GM21737 (cell line): ENCODE data around the gene RNF125.
"Not testable (repeated sequence)": the region's sequence is repeated elsewhere in the genome, so short reads cannot be mapped to it uniquely, and the experiment has no call there.

Experiments used
- ATAC-seq: cut with Tn5 transposase; IDR thresholded peaks from one replicate; pipeline ENCODE4 v1.9.1; 2021; ENCODE audit warnings: mild to moderate bottlenecking, moderate library complexity; ENCODE audit not compliant: unreplicated experiment

RNF125 gene

GRCh38 chr18:32018331-32019250, at the start of gene RNF125:
RNF125 (plus strand) TSS chr18:32018825; CDS start chr18:32018864, 39 bp downstream.
- peak; percentile 75 for ATAC-seq

GRCh38 chr18:31970617-31971016, 48.0 kb upstream of the RNF125 start:
- ATAC-seq, result no peak

- no peak for ATAC-seq
Observed at GRCh38 chr18:31973929-31974546, 44.6 kb upstream of the RNF125 start.

- no peak for ATAC-seq
Observed at GRCh38 chr18:31976242-31976641, 42.4 kb upstream of the RNF125 start.

- no peak for ATAC-seq
Observed at GRCh38 chr18:31977270-31977872, 41.3 kb upstream of the RNF125 start.

- no peak for ATAC-seq
Observed at GRCh38 chr18:31978616-31979015, 40.0 kb upstream of the RNF125 start.

GRCh38 chr18:31979714-31980113, 38.9 kb upstream of the RNF125 start:
- no peak for ATAC-seq

- no peak for ATAC-seq
Observed at GRCh38 chr18:31980863-31981262, 37.8 kb upstream of the RNF125 start.

- no peak for ATAC-seq
Observed at GRCh38 chr18:31983020-31983419, 35.6 kb upstream of the RNF125 start.

- ATAC-seq, result no peak
Observed at GRCh38 chr18:31983976-31984375, 34.6 kb upstream of the RNF125 start.

- ATAC-seq, result peak; percentile 100
Observed at GRCh38 chr18:31990823-31991222, 27.8 kb upstream of the RNF125 start.

- no peak for ATAC-seq
Observed at GRCh38 chr18:31996007-31996406, 22.6 kb upstream of the RNF125 start.

- ATAC-seq, result no peak
Observed at GRCh38 chr18:31998880-31999412, 19.7 kb upstream of the RNF125 start.

- ATAC-seq, result not testable (repeated sequence)
Observed at GRCh38 chr18:32001141-32001540, 17.5 kb upstream of the RNF125 start.

- not testable (repeated sequence) for ATAC-seq
Observed at GRCh38 chr18:32003822-32004221, 14.8 kb upstream of the RNF125 start.

- ATAC-seq, result no peak
Observed at GRCh38 chr18:32010124-32010721, 8.4 kb upstream of the RNF125 start.

GRCh38 chr18:32011193-32011592, 7.4 kb upstream of the RNF125 start:
- no peak for ATAC-seq

GRCh38 chr18:32019251-32019948, 775 bp downstream of the RNF125 start:
- no peak for ATAC-seq

- not testable (repeated sequence) for ATAC-seq
Observed at GRCh38 chr18:32019949-32020625, 1.5 kb downstream of the RNF125 start.
